OCI-LY3 (cell line): Measurements from ENCODE around the gene CSRP1.

Source experiments
- EZH2phosphoT487 ChIP-seq: fragments of 200-600 bp; shearing (Covaris generic); IDR thresholded peaks from 2 replicates; pipeline ENCODE4 v1.6.1; 2018; ENCODE audit warnings: antibody characterized with exemption, mixed run types, low read depth
- TF ChIP-seq, protein P1 (sequence below): fragments of 200-600, 300-600 bp; sonication (generic); IDR thresholded peaks from 2 replicates; pipeline ENCODE4 v1.5.1; 2014; ENCODE audit warnings: antibody characterized with exemption, low read length, low read depth

DNA sequence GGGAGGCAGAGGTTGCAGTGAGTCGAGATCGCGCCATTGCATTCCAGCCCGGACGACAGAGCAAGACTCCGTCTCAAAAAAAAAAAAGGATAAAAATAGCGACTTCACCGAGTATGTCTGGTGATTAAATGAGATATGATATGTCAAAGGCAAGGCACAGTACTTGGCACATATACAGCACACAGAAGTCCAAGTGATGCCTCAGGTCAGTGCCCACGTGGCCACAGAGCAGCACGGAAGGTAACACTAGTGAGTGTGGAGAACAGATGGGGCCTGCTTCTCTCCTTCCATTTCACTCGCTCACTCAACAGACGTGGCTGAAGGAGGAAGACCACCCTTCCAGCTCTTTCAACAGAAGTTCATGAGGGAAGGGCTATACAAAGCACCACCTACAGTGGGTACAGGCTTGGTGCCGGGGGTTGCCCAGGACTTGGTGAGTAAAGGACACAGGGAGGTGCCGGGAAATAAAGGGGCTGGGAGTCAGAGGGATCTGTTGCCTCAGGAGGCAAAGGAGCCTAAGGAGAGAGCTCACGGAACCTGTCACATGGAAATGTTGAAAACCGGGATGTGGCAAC, 8.9 kb downstream of the CSRP1 start:
- TF ChIP-seq, protein P1, sequence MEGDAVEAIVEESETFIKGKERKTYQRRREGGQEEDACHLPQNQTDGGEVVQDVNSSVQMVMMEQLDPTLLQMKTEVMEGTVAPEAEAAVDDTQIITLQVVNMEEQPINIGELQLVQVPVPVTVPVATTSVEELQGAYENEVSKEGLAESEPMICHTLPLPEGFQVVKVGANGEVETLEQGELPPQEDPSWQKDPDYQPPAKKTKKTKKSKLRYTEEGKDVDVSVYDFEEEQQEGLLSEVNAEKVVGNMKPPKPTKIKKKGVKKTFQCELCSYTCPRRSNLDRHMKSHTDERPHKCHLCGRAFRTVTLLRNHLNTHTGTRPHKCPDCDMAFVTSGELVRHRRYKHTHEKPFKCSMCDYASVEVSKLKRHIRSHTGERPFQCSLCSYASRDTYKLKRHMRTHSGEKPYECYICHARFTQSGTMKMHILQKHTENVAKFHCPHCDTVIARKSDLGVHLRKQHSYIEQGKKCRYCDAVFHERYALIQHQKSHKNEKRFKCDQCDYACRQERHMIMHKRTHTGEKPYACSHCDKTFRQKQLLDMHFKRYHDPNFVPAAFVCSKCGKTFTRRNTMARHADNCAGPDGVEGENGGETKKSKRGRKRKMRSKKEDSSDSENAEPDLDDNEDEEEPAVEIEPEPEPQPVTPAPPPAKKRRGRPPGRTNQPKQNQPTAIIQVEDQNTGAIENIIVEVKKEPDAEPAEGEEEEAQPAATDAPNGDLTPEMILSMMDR = no peak
- TF ChIP-seq EZH2phosphoT487 = no peak
